ENCODE results near the gene ATP6V1C2.

- no peak for TF ChIP-seq RCOR1 (IDR thresholded peaks at IDR 0.05; ENCODE audit: insufficient replicate concordance, low read length)
- no peak for TF ChIP-seq CTCF (conservative IDR thresholded peaks at IDR 0.05; ENCODE audit: low read depth, low read length)
- no peak for TF ChIP-seq POLR2A (IDR thresholded peaks at IDR 0.05; ENCODE audit: low read depth, low read length)
- no peak for TF ChIP-seq FOS (IDR thresholded peaks at IDR 0.05; ENCODE audit: low read depth, low read length)
- no peak for TF ChIP-seq MXI1 (IDR thresholded peaks at IDR 0.05; ENCODE audit: borderline replicate concordance, low read depth, low read length)
Observed at GRCh38 chr2:10741139-10741538, 19.7 kb downstream of the ATP6V1C2 start.
